Measurements from ENCODE around the gene PARP3.
"Not testable (repeated sequence)": the region's sequence is repeated elsewhere in the genome, so short reads cannot be mapped to it uniquely, and the experiment has no call there.

Gene PARP3

DNA sequence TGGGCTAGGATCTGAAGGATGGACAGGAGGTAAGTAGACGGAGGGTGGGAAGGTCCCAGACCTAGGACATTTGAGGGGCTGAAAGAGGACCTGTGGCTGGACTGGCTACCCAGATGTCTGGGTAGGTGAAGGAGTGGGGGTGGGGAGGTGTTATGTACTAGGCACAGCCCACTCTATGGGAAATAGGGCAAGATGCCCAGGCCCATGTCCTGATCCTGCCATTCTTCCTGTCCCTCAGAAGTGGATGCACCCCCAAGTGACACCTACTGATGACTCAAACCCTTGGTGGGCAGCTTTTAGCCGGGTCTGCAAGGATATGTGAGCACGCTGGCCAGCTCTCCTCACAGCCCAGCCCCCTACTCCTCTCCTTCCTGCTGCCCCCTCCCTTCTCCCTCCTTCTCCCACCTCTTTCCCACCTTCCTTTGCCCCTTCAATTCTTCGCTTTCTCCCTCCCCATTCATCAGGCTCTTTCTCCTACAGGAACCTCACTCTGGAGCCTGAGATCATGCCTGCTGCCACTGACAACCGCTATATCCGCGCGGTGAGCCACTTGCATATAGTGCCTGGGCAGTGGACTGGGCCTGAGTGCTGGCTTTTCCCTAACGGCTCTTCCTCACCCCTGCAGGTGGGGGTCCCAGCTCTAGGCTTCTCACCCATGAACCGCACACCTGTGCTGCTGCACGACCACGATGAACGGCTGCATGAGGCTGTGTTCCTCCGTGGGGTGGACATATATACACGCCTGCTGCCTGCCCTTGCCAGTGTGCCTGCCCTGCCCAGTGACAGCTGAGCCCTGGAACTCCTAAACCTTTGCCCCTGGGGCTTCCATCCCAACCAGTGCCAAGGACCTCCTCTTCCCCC lies 46.4 kb downstream of the PARP3 start:
- no peak for DNase-seq

DNA sequence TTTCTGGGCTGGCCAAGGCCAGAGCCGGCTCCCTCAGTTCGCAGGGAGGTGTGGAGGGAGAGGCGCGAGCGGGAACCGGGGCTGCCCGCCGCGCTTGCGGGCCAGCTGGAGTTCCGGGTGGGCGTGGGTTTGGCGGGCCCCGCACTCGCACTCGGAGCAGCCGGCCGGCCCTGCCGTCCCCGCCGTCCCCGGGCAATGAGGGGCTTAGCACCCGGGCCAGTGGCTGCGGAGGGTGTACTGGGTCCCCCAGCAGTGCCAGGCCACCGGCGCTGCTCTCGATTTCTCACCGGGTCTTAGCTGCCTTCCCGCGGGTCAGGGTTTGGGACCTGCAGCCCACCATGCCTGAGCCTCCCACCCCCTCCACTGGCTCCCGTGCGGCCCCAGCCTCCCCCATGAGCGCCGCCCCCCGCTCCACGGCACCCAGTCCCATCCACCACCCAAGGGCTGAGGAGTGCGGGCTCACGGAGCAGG lies 48.4 kb downstream of the PARP3 start:
- DNase-seq, result not testable (repeated sequence)

DNA sequence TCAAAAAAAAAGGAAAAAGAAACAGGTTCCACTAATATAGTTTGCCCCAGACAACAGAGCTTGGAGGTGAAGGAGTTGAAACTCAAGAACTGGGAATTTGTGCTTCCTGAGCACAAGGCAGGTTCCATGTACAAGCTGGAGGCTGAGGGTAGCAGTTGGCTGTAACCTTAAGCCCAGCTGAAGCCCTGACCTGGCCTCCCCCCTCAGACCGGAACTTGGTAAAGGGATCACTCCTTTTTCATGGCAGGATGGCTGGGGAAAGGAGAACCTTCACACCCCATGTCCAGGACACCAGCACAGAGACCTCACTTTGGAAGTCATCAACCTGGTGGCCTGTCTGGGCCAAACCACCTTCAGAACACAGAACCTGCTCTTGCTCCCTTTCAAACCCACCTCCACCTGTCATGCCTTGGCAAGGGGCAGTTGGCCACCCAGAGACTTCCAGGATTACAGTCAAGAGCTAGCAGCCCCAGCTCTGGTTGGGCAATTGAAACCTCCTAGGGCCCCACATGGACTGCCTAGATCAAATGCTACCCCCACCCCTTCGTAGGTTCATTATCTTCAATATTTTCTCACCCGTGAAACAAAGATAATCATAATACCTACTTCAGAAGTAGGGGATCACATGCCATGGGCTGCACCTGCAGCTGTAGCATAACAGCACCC lies 50.0 kb downstream of the PARP3 start:
- no peak for DNase-seq

DNA sequence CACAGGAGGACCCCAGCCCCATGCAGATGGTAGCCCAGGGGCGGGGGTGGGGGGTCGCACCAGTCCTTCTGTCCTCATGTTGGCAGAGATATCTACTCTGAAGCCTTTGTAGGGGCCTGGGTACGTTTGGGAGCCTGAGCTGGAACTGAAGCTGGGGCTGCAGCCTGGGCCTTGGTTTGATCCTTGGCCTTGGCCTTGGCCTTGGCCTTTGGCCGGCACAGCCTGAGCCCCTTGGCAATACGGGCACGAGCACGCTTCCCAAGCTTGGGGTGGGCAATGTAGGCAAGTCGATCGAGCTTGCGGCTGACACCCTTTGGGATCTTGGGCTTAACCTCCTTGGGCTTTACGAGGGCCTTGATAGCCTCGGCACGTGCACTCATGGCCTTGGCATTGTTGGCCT lies 51.5 kb downstream of the PARP3 start:
- DNase-seq, result not testable (repeated sequence)

DNA sequence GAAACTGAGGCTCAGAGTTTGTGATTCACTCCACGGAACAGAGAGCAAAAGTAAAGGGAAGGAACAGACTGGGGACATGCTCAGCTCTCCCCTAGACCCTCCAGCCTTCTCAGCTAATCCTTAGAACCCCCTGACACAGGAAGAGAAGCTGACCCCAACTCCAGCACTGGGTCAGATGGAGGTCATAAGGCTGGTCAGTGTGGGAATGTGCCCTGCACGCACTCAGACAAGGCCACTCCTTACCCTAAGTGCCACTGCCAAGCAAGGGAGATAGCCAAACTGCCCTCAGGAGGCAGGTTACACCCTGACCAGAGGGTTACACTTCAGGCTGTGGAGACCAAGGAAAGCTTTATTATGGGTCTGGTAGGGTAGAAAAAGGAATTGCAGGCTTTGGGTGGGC lies 52.4 kb downstream of the PARP3 start:
- no peak for DNase-seq

DNA sequence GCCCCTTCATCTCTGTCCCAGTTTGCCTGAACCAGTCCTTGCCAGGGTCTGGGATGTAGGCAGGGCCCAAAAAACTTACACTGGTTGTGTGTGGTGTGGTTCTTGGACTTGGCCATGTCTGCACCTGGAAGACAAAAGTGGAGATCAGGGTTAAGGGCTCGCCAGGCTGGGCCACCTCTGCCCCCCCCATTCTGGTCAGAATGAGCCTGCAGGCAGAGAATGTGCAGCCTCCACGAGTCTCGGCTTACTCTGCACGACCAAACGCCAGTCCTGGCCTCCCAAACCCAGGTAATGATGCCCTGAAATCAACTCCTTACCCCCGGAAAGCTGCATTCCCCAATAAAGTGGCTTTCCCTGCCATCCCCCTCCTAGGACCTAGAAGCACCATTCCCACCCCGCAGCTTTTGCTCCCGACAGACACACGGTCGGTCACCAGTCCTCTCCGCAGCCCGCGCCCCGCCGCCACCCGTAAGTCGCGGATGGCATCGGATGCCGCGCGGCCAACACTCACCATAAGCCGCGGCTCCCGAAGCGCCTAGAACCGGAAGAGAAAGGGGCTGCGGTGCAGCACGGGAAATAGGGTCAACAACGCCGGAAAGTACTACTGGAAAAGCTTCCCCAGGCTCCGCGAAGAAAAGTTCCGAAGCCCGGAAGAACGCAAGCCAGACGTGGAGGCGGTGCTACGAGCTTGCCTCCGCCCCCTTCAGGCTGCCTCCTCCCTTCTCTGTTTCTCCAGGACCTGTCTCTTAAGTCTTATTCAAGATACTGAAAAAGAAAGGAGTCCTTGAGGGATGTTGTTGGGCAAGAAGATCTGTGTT lies 53.4 kb downstream of the PARP3 start, which contains the start of gene RPL29:
TSS of gene RPL29 (minus strand) at position 550 of the 818 bp plus-strand sequence. CDS start at position 116, 434 bp downstream.
- peak; percentile 94 for DNase-seq

DNA sequence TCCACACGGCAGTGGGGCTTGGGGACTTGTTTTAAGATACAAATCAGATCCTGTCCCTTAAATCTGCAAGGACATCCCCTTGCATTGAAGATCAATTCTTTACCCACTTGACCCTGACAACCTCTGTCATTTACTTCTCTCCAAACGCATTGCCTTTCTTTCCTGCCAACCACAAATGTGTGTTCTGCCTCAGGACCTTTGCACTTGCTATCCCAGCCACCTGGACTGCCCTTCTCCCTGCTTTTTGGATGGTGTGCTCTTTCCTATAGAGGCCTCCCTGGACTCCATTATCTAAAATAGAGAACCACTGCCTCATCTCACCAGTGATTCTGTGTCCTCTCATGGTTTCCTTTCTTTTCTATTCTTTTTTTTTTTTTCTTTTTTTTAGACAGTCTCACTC lies 55.0 kb downstream of the PARP3 start:
- DNase-seq, result no peak

DNA sequence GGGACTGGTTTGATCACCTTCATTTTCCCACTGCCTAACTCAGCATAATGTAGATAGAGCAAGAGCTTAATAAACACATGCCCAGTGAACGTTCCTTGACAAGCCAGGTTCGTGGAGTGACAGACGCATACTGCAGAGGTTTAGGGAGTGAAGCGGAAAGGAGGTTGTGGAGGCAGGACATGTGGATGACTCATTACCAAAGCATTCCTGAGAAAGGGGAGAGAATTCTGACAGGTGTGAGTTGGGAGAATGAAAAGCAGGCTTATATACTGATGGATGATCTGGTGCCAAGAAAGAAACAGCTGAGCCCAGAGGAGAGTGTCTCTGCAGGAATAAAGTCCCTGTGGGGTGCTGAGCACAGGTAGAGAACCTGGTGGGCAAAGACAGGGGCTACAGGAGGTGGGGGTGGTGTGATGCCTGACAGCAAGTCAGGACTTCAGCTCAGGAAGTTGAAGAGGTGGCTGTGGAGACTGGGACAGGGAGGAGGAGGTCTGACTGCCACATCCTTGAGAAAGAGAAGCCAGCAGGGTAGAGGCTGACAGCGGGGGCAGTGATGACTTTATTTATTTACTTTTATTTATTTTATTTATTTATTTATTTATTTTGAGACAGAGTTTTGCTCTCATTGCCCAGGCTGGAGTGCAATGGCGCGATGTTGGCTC lies 55.9 kb downstream of the PARP3 start:
- no peak for DNase-seq
